ENCODE results near the gene AIF1.

AIF1 gene

GRCh38 chr6:31645325-31645724, 30.3 kb downstream of the AIF1 start:
- Histone ChIP-seq H2AFZ (ENCODE audit: low read depth, low read length, severe bottlenecking) (no peak overlapping the region), H3K9ac (ENCODE audit: low read length) (no peak overlapping the region), H4K20me1 (ENCODE audit: low read depth, low read length) (no peaks in the 10 kb centered on the region), H3K27ac (ENCODE audit: low read depth, low read length) (no peak overlapping the region), H3F3A (ENCODE audit: insufficient read depth) (no peaks in the 10 kb centered on the region), H3K4me2 (ENCODE audit: low read depth, low read length, poor library complexity, severe bottlenecking) (no peak overlapping the region), H3K79me2 (ENCODE audit: insufficient read depth, low read length) (peaks cover 15% of the 10 kb centered on the region), H3K4me3 (ENCODE audit: insufficient read depth, low read length, poor library complexity, severe bottlenecking) (no peak overlapping the region), H3K36me3 (ENCODE audit: low read length) (peaks cover 14% of the 10 kb centered on the region), H3K9me2 (replicated peaks; ENCODE audit: insufficient read depth, low read length) (no peaks in the 10 kb centered on the region), H3K27me3 (ENCODE audit: low read length) (no peaks in the 10 kb centered on the region), H3K9me3 (ENCODE audit: insufficient read depth, low read length) (no peaks in the 10 kb centered on the region)
- TF ChIP-seq CTCF (IDR thresholded peaks at IDR 0.05; ENCODE audit: insufficient read depth, low read length, poor library complexity, severe bottlenecking) (no peak), EZH2phosphoT487 (conservative IDR thresholded peaks at IDR 0.05; ENCODE audit: low read length) (no peak)

- Histone ChIP-seq H3K27ac (ENCODE audit: low read depth, low read length) (peak overlapping the region; percentile 89), H2AFZ (ENCODE audit: low read depth, low read length, severe bottlenecking) (peak overlapping the region; percentile 81)
Observed at GRCh38 chr6:31651602-31652191, 36.7 kb downstream of the AIF1 start.

GRCh38 chr6:31652925-31653724, 38.1 kb downstream of the AIF1 start:
- Histone ChIP-seq H3K27ac (ENCODE audit: low read depth, low read length) (peak overlapping the region; percentile 89), H4K20me1 (ENCODE audit: low read depth, low read length) (no peaks in the 10 kb centered on the region), H3K4me3 (ENCODE audit: insufficient read depth, low read length, poor library complexity, severe bottlenecking) (peak overlapping the region; percentile 91), H3K79me2 (ENCODE audit: insufficient read depth, low read length) (peaks cover 45% of the 10 kb centered on the region), H3K4me2 (ENCODE audit: low read depth, low read length, poor library complexity, severe bottlenecking) (peak overlapping the region; percentile 83), H3K27me3 (ENCODE audit: low read length) (no peaks in the 10 kb centered on the region), H3K36me3 (ENCODE audit: low read length) (peaks cover 12% of the 10 kb centered on the region), H3K9me3 (ENCODE audit: insufficient read depth, low read length) (no peaks in the 10 kb centered on the region), H3F3A (ENCODE audit: insufficient read depth) (peaks cover 19% of the 10 kb centered on the region), H3K9ac (ENCODE audit: low read length) (peak overlapping the region; percentile 83), H3K9me2 (replicated peaks; ENCODE audit: insufficient read depth, low read length) (no peaks in the 10 kb centered on the region), H2AFZ (ENCODE audit: low read depth, low read length, severe bottlenecking) (peak overlapping the region; percentile 81)
- TF ChIP-seq CTCF (IDR thresholded peaks at IDR 0.05; ENCODE audit: insufficient read depth, low read length, poor library complexity, severe bottlenecking): no peak
- TF ChIP-seq EZH2phosphoT487 (conservative IDR thresholded peaks at IDR 0.05; ENCODE audit: low read length): no peak

More at GRCh38 chr6:31651602-31652191, 36.7 kb downstream of the AIF1 start:
- Histone ChIP-seq H3K36me3 (ENCODE audit: low read length) (peaks cover 14% of the 10 kb centered on the region), H3F3A (ENCODE audit: insufficient read depth) (peaks cover 19% of the 10 kb centered on the region), H3K27me3 (ENCODE audit: low read length) (no peaks in the 10 kb centered on the region), H4K20me1 (ENCODE audit: low read depth, low read length) (no peaks in the 10 kb centered on the region), H3K79me2 (ENCODE audit: insufficient read depth, low read length) (peaks cover 41% of the 10 kb centered on the region), H3K4me3 (ENCODE audit: insufficient read depth, low read length, poor library complexity, severe bottlenecking) (peak overlapping the region; percentile 91), H3K9me2 (replicated peaks; ENCODE audit: insufficient read depth, low read length) (no peaks in the 10 kb centered on the region), H3K9ac (ENCODE audit: low read length) (peak overlapping the region; percentile 83), H3K9me3 (ENCODE audit: insufficient read depth, low read length) (no peaks in the 10 kb centered on the region), H3K4me2 (ENCODE audit: low read depth, low read length, poor library complexity, severe bottlenecking) (peak overlapping the region; percentile 83)
- no peak for TF ChIP-seq CTCF (IDR thresholded peaks at IDR 0.05; ENCODE audit: insufficient read depth, low read length, poor library complexity, severe bottlenecking)
- no peak for TF ChIP-seq EZH2phosphoT487 (conservative IDR thresholded peaks at IDR 0.05; ENCODE audit: low read length)

Measured in SU-DHL-6 (cell line).